ENCODE results near the gene ADGRE2. TPM values are rescaled to one million over a fixed set of nuclear protein-coding genes. Genes with fewer than 3 reads are reported as not detected.

ADGRE2 gene
- total RNA-seq, 6 experiments from 2014 or later: 0.05 to 0.14 (median 0.07) TPM; not detected in 3

DNA sequence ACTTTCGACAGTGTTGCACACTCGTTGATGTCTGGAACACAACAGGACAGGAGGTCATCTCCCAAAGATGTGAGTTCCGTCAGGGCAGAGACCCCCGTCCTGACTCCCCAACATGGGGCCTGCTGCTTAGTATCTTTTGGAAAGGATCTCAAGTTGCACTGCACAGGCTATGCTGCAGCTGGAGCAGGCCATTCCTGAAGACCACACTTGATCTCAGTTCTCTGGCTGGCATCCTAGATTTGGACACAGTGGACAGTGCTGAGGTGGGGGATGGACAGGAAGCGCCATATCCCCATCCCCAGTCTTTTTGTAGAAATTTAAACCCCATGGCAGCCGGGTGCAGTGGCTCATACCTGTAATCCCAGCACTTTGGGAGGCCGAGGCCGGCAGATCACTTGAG, 5.9 kb downstream of the ADGRE2 start:
- Mint-ChIP-seq H3K27me3 (ENCODE audit: insufficient read depth) (peaks cover 3% of the 10 kb centered on the region; the same call in 1 of the 2 replicates), H3K27ac (no peak overlapping the region), H3K4me3 (no peak overlapping the region), H3K4me1 (ENCODE audit: low read depth) (no peaks in the 10 kb centered on the region), H3K36me3 (ENCODE audit: low read depth) (no peaks in the 10 kb centered on the region), H3K9me3 (peaks cover 8% of the 10 kb centered on the region; the same call in 1 of the 2 replicates)
- TF ChIP-seq, protein P1, sequence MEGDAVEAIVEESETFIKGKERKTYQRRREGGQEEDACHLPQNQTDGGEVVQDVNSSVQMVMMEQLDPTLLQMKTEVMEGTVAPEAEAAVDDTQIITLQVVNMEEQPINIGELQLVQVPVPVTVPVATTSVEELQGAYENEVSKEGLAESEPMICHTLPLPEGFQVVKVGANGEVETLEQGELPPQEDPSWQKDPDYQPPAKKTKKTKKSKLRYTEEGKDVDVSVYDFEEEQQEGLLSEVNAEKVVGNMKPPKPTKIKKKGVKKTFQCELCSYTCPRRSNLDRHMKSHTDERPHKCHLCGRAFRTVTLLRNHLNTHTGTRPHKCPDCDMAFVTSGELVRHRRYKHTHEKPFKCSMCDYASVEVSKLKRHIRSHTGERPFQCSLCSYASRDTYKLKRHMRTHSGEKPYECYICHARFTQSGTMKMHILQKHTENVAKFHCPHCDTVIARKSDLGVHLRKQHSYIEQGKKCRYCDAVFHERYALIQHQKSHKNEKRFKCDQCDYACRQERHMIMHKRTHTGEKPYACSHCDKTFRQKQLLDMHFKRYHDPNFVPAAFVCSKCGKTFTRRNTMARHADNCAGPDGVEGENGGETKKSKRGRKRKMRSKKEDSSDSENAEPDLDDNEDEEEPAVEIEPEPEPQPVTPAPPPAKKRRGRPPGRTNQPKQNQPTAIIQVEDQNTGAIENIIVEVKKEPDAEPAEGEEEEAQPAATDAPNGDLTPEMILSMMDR (IDR thresholded peaks at IDR 0.05): no peak
- no peak for DNase-seq

DNA sequence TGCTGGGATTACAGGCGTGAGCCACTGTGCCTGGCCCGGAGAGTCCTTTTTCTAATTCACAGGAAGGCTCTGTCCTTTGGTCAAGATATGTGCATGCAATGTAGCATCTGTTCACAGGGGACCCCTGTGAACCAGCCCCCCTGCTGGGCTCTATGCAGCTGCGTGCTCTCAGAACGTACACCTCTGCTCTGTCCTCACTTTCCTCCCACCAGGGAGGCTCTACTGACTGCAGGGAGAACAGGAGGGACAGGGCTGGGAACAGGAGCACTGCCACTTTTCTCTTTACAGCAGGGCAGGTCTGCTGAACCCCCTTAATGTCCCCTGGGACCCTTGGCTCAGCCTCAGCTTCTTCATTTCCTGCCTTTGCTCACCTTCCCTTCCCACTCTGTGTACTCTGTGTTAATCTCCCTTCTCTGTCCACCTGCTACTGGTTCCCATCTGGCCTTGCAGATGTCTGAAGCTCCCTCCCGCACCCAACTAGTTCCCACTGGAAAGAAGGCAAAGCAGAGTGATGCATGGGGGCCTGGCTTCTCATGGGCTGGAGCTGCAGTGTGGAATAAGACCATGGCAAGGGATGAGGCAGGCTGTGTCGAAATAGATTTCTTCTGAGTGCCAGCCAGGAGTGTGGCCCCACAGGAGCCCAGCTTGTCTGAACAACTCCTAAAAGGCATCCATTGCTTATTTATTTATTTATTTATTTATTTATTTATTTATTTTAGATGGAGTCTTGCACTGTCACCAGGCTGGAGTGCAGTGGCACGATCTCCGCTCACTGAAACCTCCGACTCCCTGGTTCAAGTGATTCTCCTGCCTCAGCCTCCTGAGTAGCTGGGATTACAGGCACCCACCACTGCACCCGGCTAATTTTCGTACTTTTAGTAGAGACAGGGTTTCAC, 7.2 kb downstream of the ADGRE2 start:
- Mint-ChIP-seq H3K36me3 (ENCODE audit: low read depth) (no peaks in the 10 kb centered on the region), H3K27me3 (ENCODE audit: insufficient read depth) (peaks cover 3% of the 10 kb centered on the region; the same call in 1 of the 2 replicates), H3K27ac (no peak overlapping the region), H3K4me3 (no peak overlapping the region), H3K9me3 (peaks cover 8% of the 10 kb centered on the region; the same call in 1 of the 2 replicates), H3K4me1 (ENCODE audit: low read depth) (no peaks in the 10 kb centered on the region)
- DNase-seq: no peak
- TF ChIP-seq, protein P1 (IDR thresholded peaks at IDR 0.05): no peak

DNA sequence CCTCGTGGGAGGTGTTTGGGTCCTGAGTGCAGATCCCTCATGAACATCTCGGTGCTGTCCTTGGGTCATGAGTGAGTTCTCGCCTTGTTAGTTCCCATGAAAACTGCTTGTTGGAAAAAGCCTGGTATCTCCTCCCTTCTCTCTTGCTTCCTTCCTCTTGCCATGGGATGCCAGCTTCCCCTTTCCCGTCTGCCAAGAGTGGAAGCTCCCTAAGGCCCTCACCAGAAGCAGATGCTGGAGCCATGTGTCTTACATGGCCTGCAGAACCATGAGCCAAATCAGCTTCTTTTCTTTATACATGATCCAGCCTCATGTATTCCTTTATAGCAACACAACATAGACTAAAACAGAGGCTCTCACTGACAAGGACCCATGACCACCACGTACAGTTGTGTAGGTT, 8.2 kb downstream of the ADGRE2 start:
- H3K4me3 Mint-ChIP-seq: no peak overlapping the region
- H3K4me1 Mint-ChIP-seq (ENCODE audit: low read depth): no peaks in the 10 kb centered on the region
- H3K9me3 Mint-ChIP-seq: peaks cover 12% of the 10 kb centered on the region; the same call in 1 of the 2 replicates
- DNase-seq: no peak
- TF ChIP-seq, protein P1 (IDR thresholded peaks at IDR 0.05): no peak
- peaks cover 3% of the 10 kb centered on the region; the same call in 1 of the 2 replicates for H3K27me3 Mint-ChIP-seq (ENCODE audit: insufficient read depth)
- no peak overlapping the region for H3K27ac Mint-ChIP-seq
- H3K36me3 Mint-ChIP-seq (ENCODE audit: low read depth): peaks cover 4% of the 10 kb centered on the region

- Mint-ChIP-seq H3K36me3 (ENCODE audit: low read depth) (peaks cover 5% of the 10 kb centered on the region), H3K9me3 (peaks cover 20% of the 10 kb centered on the region; the same call in 1 of the 2 replicates), H3K27me3 (ENCODE audit: insufficient read depth) (peaks cover 4% of the 10 kb centered on the region; the same call in 1 of the 2 replicates), H3K4me3 (no peak overlapping the region), H3K4me1 (ENCODE audit: low read depth) (no peaks in the 10 kb centered on the region), H3K27ac (no peak overlapping the region)
- TF ChIP-seq, protein P1 (IDR thresholded peaks at IDR 0.05): no peak
- DNase-seq: no peak
These were observed 9.2 kb downstream of the ADGRE2 start for GRCh38 chr19:14769201-14769600.

DNA sequence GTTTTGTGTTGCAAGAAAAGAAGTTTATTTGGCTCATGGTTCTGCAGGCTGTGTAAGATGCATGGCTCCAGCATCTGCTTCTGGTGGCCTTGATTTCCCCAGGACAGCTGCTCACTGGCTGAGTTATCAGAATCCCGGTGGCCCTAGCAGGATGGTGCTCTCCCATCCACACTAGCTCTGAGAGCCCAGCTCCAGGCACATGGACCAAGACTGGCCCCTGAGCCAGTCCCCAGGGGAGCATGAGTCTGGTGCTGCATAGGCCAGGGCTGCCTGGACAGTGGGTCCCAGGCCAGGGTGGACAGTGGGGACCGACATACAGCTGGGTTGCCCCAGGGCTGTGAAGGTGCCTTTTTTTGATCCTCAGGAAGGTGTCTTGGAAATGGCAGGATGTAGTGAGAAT, 10.4 kb downstream of the ADGRE2 start:
- no peak overlapping the region for H3K4me3 Mint-ChIP-seq
- no peaks in the 10 kb centered on the region for H3K4me1 Mint-ChIP-seq (ENCODE audit: low read depth)
- no peak overlapping the region for H3K27ac Mint-ChIP-seq
- H3K27me3 Mint-ChIP-seq (ENCODE audit: insufficient read depth): peaks cover 5% of the 10 kb centered on the region; the same call in 1 of the 2 replicates
- DNase-seq: no peak
- H3K36me3 Mint-ChIP-seq (ENCODE audit: low read depth): peaks cover 5% of the 10 kb centered on the region
- TF ChIP-seq, protein P1 (IDR thresholded peaks at IDR 0.05): no peak
- H3K9me3 Mint-ChIP-seq: peaks cover 23% of the 10 kb centered on the region; the same call in 1 of the 2 replicates
